SU-DHL-6 (cell line): ENCODE data around the gene TTC23L.

Source experiments
- CTCF ChIP-seq: fragments of 200-600 bp; sonication (generic); IDR thresholded peaks from one replicate; pipeline ENCODE4 v1.5.1; 2017; ENCODE audit warnings: antibody characterized with exemption, mild to moderate bottlenecking, low read length, moderate library complexity; ENCODE audit not compliant: insufficient read depth, poor library complexity, severe bottlenecking
- EZH2phosphoT487 ChIP-seq: fragments of 200-600 bp; sonication (generic), shearing (Covaris generic); conservative IDR thresholded peaks from 2 replicates; pipeline ENCODE4 v1.6.1; 2018; ENCODE audit warnings: mild to moderate bottlenecking, antibody characterized with exemption, low read length, moderate library complexity, mixed read lengths

DNA sequence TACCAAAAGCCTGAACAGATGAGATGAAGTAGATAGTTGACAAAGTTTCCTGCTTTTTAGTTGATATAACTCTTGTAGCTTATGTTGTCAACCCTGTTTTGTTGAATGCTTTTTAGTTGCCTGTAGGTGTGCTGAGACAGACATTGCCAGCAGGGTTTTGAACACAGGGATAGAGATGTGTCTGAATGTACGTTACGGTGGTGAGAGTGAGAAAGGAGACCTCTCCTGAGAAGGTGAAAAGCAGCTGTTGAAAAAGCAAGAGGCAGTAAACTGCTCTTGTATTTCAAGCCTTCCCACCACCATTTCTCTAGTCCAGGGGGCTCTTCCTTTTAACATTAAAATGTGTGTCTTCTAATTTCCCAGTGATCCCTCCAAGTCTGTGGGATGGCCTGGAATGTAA, 105.1 kb downstream of the TTC23L start:
- TF ChIP-seq CTCF (no peak), EZH2phosphoT487 (no peak)
